Measurements from ENCODE around the gene LORICRIN.

LORICRIN gene

GRCh38 chr1:153306303-153307220 lies 47.1 kb downstream of the LORICRIN start:
- no peak for DNase-seq

GRCh38 chr1:153307221-153307600 lies 47.7 kb downstream of the LORICRIN start:
- no peak for DNase-seq

- no peak for DNase-seq
These were observed 49.1 kb downstream of the LORICRIN start for GRCh38 chr1:153308540-153308939.

GRCh38 chr1:153309441-153309840 lies 50.0 kb downstream of the LORICRIN start:
- no peak for DNase-seq

- DNase-seq = no peak
These were observed 51.0 kb downstream of the LORICRIN start for GRCh38 chr1:153310526-153310925.

Data from activated gamma-delta T cell (primary cell).